Activated CD8-positive, alpha-beta memory T cell treated with anti-CD3 and anti-CD28 coated beads, Interleukin-2, amount 50 U/mL, for 4 hours (primary cell): ENCODE measurements around the gene MRPS14.

Source experiments
- DNase-seq: peaks from one replicate; pipeline ENCODE4 v3.0.0-alpha.2; 2020

The MRPS14 gene

GRCh38 chr1:175019524-175019923 is 3.7 kb downstream of the MRPS14 start:
- no peak for DNase-seq

GRCh38 chr1:175015243-175015642 is 8.0 kb downstream of the MRPS14 start:
- DNase-seq, result no peak

- no peak for DNase-seq
Measured at GRCh38 chr1:175013445-175013844, 9.8 kb downstream of the MRPS14 start.

- DNase-seq, result no peak
Measured at GRCh38 chr1:175009532-175009931, 13.7 kb downstream of the MRPS14 start.

- DNase-seq, result no peak
Measured at GRCh38 chr1:175005085-175005783, 18.0 kb downstream of the MRPS14 start.

- no peak for DNase-seq
Measured at GRCh38 chr1:175003521-175003920, 19.7 kb downstream of the MRPS14 start.

GRCh38 chr1:175002910-175003517 is 20.2 kb downstream of the MRPS14 start:
- no peak for DNase-seq

GRCh38 chr1:175000697-175001187 is 22.5 kb downstream of the MRPS14 start:
- no peak for DNase-seq

GRCh38 chr1:174999936-175000696 is 23.1 kb downstream of the MRPS14 start, which contains the start of gene CACYBP:
Gene CACYBP (plus strand): TSS chr1:174999947. CDS start chr1:175000181, 234 bp downstream.
- peak; percentile 47 for DNase-seq

- peak; percentile 96 for DNase-seq
Measured at GRCh38 chr1:174999216-174999935, 23.8 kb downstream of the MRPS14 start.

- peak; percentile 38 for DNase-seq
Measured at GRCh38 chr1:174998569-174999215, 24.5 kb downstream of the MRPS14 start.

- DNase-seq, result no peak
Measured at GRCh38 chr1:174997041-174997440, 26.2 kb downstream of the MRPS14 start.

GRCh38 chr1:174996476-174996875 is 26.7 kb downstream of the MRPS14 start:
- DNase-seq, result no peak

GRCh38 chr1:174995916-174996315 is 27.3 kb downstream of the MRPS14 start:
- DNase-seq, result no peak

- no peak for DNase-seq
Measured at GRCh38 chr1:174995121-174995520, 28.1 kb downstream of the MRPS14 start.

- DNase-seq, result no peak
Measured at GRCh38 chr1:174991473-174991872, 31.8 kb downstream of the MRPS14 start.

GRCh38 chr1:174990382-174990999 is 32.7 kb downstream of the MRPS14 start:
- DNase-seq, result no peak

- DNase-seq, result no peak
Measured at GRCh38 chr1:174989536-174990220, 33.5 kb downstream of the MRPS14 start.

GRCh38 chr1:174988986-174989385 is 34.2 kb downstream of the MRPS14 start:
- no peak for DNase-seq

- no peak for DNase-seq
Measured at GRCh38 chr1:174988539-174988938, 34.7 kb downstream of the MRPS14 start.

GRCh38 chr1:174984952-174985351 is 38.3 kb downstream of the MRPS14 start:
- DNase-seq, result no peak
